Keratinocyte (primary cell): ENCODE measurements around the gene SLBP. TPM values are rescaled to one million over a fixed set of nuclear protein-coding genes. Genes with fewer than 3 reads are reported as not detected.

Experiments used
- DNase-seq: peaks from one replicate; pipeline ENCODE4 v3.0.0-alpha.2; 2011; ENCODE audit warnings: low read depth, missing footprints, low spot score
- FAIRE-seq: peaks from 2 replicates; lab custom pipeline; 2011; peaks lifted over from hg19 to GRCh38; lab: Jason Lieb, UNC
- H2AFZ ChIP-seq: 2 replicates; pipeline ENCODE4 v1.6.0; 2012; ENCODE audit warnings: low read length, control low read depth, inconsistent platforms; ENCODE audit not compliant: control insufficient read depth
- H3K27ac ChIP-seq: 2 replicates; pipeline ENCODE4 v1.5.1; 2011; ENCODE audit warnings: low read length; ENCODE audit not compliant: control insufficient read depth, insufficient read depth
- H3K27me3 ChIP-seq: 3 replicates; pipeline ENCODE4 v1.6.0; 2011; ENCODE audit warnings: low read length; ENCODE audit not compliant: control insufficient read depth, insufficient read depth; ENCODE audit errors: extremely low read depth
- H3K36me3 ChIP-seq, 2 experiments: 2 replicates in 1 of 2; 3 replicates in 1 of 2; pipeline ENCODE4 v1.5.1; 2011; ENCODE audit warnings: low read length in 2 of 2, mild to moderate bottlenecking in 1 of 2; ENCODE audit not compliant: control insufficient read depth in 2 of 2, insufficient read depth in 2 of 2; ENCODE audit errors: extremely low read depth in 1 of 2
- H3K4me1 ChIP-seq: 3 replicates; pipeline ENCODE4 v1.5.1; 2011; ENCODE audit warnings: low read length; ENCODE audit not compliant: control insufficient read depth, insufficient read depth; ENCODE audit errors: extremely low read depth
- H3K4me2 ChIP-seq: 3 replicates; pipeline ENCODE4 v1.6.0; 2011; ENCODE audit warnings: low read depth, low read length; ENCODE audit not compliant: control insufficient read depth, insufficient read depth; ENCODE audit errors: extremely low read depth
- H3K4me3 ChIP-seq, 3 experiments: fragments of 200-600 bp in 1 of 3; sonication (generic) in 1 of 3; 2 replicates in 2 of 3; 3 replicates in 1 of 3; pipeline ENCODE4 v1.5.1; 2011 to 2016; ENCODE audit warnings: low read length in 3 of 3, mild to moderate bottlenecking in 3 of 3, control low read depth in 2 of 3, inconsistent platforms in 1 of 3, low read depth in 1 of 3, mixed read lengths in 1 of 3, mixed run types in 1 of 3, moderate library complexity in 1 of 3; ENCODE audit not compliant: control insufficient read depth in 2 of 3, insufficient read depth in 2 of 3; ENCODE audit errors: extremely low read depth in 1 of 3
- H3K79me2 ChIP-seq: 2 replicates; pipeline ENCODE4 v1.6.0; 2012; ENCODE audit warnings: low read length; ENCODE audit not compliant: control insufficient read depth, insufficient read depth
- H3K9ac ChIP-seq: 3 replicates; pipeline ENCODE4 v1.6.0; 2011; ENCODE audit warnings: low read length; ENCODE audit not compliant: control insufficient read depth, insufficient read depth; ENCODE audit errors: extremely low read depth
- H3K9me1 ChIP-seq: 3 replicates; pipeline ENCODE4 v1.6.0; 2011; ENCODE audit warnings: low read length; ENCODE audit not compliant: control insufficient read depth, insufficient read depth; ENCODE audit errors: extremely low read depth
- H3K9me3 ChIP-seq: 2 replicates; pipeline ENCODE4 v1.5.1; 2012; ENCODE audit warnings: low read depth, low read length; ENCODE audit not compliant: control insufficient read depth
- H4K20me1 ChIP-seq: 3 replicates; pipeline ENCODE4 v1.6.0; 2011; ENCODE audit warnings: low read length; ENCODE audit not compliant: control insufficient read depth, insufficient read depth; ENCODE audit errors: extremely low read depth
- CTCF ChIP-seq, 3 experiments: IDR thresholded peaks in 1 of 3; conservative IDR thresholded peaks in 1 of 3; optimal IDR thresholded peaks in 1 of 3; 2 replicates in 2 of 3; 3 replicates in 1 of 3; pipeline versions ENCODE3 to v1.5.1; 2011; ENCODE audit warnings: low read length in 3 of 3, mild to moderate bottlenecking in 3 of 3, moderate library complexity in 2 of 3, control low read depth in 1 of 3, inconsistent platforms in 1 of 3; ENCODE audit not compliant: insufficient read depth in 2 of 3; ENCODE audit errors: extremely low read depth in 1 of 3
- EZH2 ChIP-seq: IDR thresholded peaks from one replicate; pipeline ENCODE4 v1.6.1; 2012; ENCODE audit warnings: inconsistent platforms, mild to moderate bottlenecking, low read length, moderate library complexity
- dilution Hi-C: fragments of 300-500 bp; cut with MboI; formaldehyde crosslinking; loops from one replicate; pipeline ENCODE4 v1.7.0; 2020; ENCODE audit warnings: low sequenced_read_pairs; ENCODE audit not compliant: extremely low pct_ligation_motif_present
- polyA plus RNA-seq, 5 experiments: library from polyadenylated mRNA; depleted of rRNA in 3 of 5; stranded (reverse) in 3 of 5; stranded (forward) in 1 of 5; unstranded in 1 of 5; fragments of >200 nt; gene quantifications; 1 replicate in 1 of 5; 2 replicates in 3 of 5; 3 replicates in 1 of 5; pipeline versions ENCODE4 v1.2.1 to v1.2.3, GENCODE V29; 2011 to 2012; ENCODE audit warnings: missing spikeins in 2 of 5, low read depth in 1 of 5, low replicate concordance in 1 of 5

Gene SLBP
- polyA plus RNA-seq, 1 donor (not counting 4 experiments of a cell fraction or from before 2014, with no cell fraction given) = 90.6 TPM

DNA sequence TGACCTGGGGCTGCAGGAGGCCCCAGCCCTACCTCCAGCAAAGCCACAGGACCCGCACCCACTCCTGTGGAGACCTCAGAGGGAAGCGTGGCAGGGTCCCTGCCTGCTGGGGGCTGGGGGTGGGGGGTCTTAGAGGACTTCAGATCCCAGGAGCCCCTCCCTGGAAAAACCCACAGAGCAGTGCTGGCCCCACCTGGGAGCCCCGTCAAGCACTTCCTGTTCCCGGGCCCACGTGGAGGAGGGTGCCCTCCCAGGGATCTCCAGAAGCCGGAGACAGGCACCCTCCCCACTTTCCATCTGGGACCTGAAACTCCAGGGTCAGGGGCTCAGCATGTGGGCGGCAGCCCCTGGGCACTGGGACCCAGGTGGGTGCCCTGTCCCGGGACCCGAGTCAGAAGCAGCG, 41.2 kb upstream of the SLBP start:
- Histone ChIP-seq H3K9me3 (no peaks in the 10 kb centered on the region), H4K20me1 (no peaks in the 10 kb centered on the region), H3K4me1 (peaks cover 56% of the 10 kb centered on the region), H2AFZ (no peak overlapping the region), H3K9ac (peak overlapping the region; percentile 68), H3K4me2 (no peak overlapping the region), H3K27me3 (no peaks in the 10 kb centered on the region), H3K36me3 (no peaks in the 10 kb centered on the region), H3K79me2 (no peaks in the 10 kb centered on the region), H3K9me1 (no peaks in the 10 kb centered on the region), H3K27ac (peak overlapping the region; percentile 70), H3K4me3 (no peak overlapping the region)
- FAIRE-seq = no peak
- TF ChIP-seq CTCF (optimal IDR thresholded peaks at IDR 0.05 in 1 of 3, IDR thresholded peaks at IDR 0.05 in 1 of 3, conservative IDR thresholded peaks at IDR 0.05 in 1 of 3; ENCODE audit: extremely low read depth in 1 of 3, insufficient read depth in 2 of 3, low read length in 3 of 3) = no peak
- TF ChIP-seq EZH2 = no peak
- DNase-seq = no peak
- dilution Hi-C loops = no loop called here

DNA sequence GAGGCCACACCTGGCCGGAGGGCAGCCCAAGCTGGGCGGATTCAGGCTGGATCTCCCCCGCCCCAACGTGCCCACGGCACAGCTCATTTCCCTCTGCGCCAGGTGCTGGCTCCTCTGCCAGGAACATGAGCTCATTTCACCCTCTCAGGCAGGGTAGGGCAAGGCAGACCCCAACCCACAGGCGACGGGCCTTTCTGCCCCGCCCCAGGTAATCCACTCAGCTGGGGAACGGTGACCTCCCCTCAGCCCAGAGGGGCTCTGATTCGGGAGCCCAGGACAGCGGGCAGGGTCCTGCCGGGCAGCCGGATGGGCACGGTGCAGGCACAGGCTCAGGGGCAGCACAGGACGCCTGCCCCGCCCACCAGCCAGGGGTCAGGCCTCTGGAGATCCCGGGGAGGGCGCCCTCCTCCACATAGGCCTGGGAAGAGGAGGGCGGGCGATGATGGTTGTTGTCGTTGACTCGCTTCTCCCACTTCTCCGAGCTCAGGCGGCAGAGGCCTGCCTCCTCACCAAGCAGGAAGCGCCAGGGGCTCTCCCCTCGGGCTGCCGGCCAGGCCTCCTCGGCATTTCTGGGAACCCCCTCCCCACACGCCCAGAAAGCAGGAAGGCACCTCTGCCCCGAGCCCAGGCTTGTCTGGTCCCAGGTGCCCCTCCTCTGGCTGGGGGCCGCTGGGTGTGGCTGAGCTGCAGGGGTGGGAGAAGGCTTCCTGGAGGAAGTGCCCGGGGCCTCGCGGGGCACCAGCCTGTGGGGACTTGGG, 40.3 kb upstream of the SLBP start:
- no peaks in the 10 kb centered on the region for H3K9me3 ChIP-seq
- FAIRE-seq = peak; percentile 89
- no peak for DNase-seq
- H3K4me3 ChIP-seq = peak overlapping the region in 2 of 3 experiments; percentile 25 to 45
- peak overlapping the region; percentile 77 for H3K4me2 ChIP-seq
- H4K20me1 ChIP-seq = no peaks in the 10 kb centered on the region
- no peak for TF ChIP-seq EZH2
- peak in 1 of 3 experiments; percentile 20 for TF ChIP-seq CTCF (optimal IDR thresholded peaks at IDR 0.05 in 1 of 3, IDR thresholded peaks at IDR 0.05 in 1 of 3, conservative IDR thresholded peaks at IDR 0.05 in 1 of 3; ENCODE audit: extremely low read depth in 1 of 3, insufficient read depth in 2 of 3, low read length in 3 of 3)
- H3K9ac ChIP-seq = peak overlapping the region; percentile 68
- H2AFZ ChIP-seq = peak overlapping the region; percentile 54
- H3K36me3 ChIP-seq = no peaks in the 10 kb centered on the region
- dilution Hi-C loops = no loop called here
- H3K27me3 ChIP-seq = no peaks in the 10 kb centered on the region
- H3K27ac ChIP-seq = peak overlapping the region; percentile 70
- no peaks in the 10 kb centered on the region for H3K9me1 ChIP-seq
- H3K79me2 ChIP-seq = no peaks in the 10 kb centered on the region
- peaks cover 51% of the 10 kb centered on the region for H3K4me1 ChIP-seq
